Natural killer cell (primary cell): Measurements from ENCODE around the gene RPL10. TPM values are rescaled to one million over a fixed set of nuclear protein-coding genes. Genes with fewer than 3 reads are reported as not detected.

ENCODE experiments used
- ATAC-seq, 3 donors: fragments of 150-1000 bp in 2 of 3; fragments of 200-7000 bp in 1 of 3; cut with Tn5 transposase; 1 replicate in 1 of 3; 2 replicates in 2 of 3; pipeline ENCODE4 v1.10.0; 2021; ENCODE audit warnings: mild to moderate bottlenecking in 2 of 3, moderate library complexity in 2 of 3
- DNase-seq, 2 donors: peaks; one replicate each; pipeline versions ENCODE4 v3.0.0 to v3.0.0-alpha.2; 2013 to 2021; ENCODE audit warnings: mixed read lengths in 1 of 2
- H3K27ac ChIP-seq: one replicate; pipeline ENCODE4 v1.5.1; 2013; ENCODE audit warnings: mild to moderate bottlenecking, low read length
- H3K27me3 ChIP-seq: one replicate; pipeline ENCODE4 v1.6.1; 2013; ENCODE audit warnings: low read length; ENCODE audit not compliant: control insufficient read depth, insufficient read depth
- H3K36me3 ChIP-seq: one replicate; pipeline ENCODE4 v1.6.1; 2013; ENCODE audit warnings: low read length; ENCODE audit not compliant: control insufficient read depth, insufficient read depth
- H3K4me1 ChIP-seq: one replicate; pipeline ENCODE4 v1.6.1; 2013; ENCODE audit warnings: low read length; ENCODE audit not compliant: control insufficient read depth, insufficient read depth
- H3K4me3 ChIP-seq: one replicate; pipeline ENCODE4 v1.5.1; 2013; ENCODE audit warnings: low read length
- H3K9me3 ChIP-seq: one replicate; pipeline ENCODE4 v1.6.1; 2013; ENCODE audit warnings: low read length; ENCODE audit not compliant: control insufficient read depth, insufficient read depth
- H3K27ac Mint-ChIP-seq, 2 donors: one replicate each; pipeline ENCODE4 v1.8.0; 2022; ENCODE audit warnings: mild to moderate bottlenecking in 2 of 2, mixed read lengths in 2 of 2, moderate library complexity in 1 of 2
- H3K27me3 Mint-ChIP-seq, 2 donors: one replicate each; pipeline ENCODE4 v1.8.0; 2022; ENCODE audit warnings: low read depth in 2 of 2, mixed read lengths in 2 of 2
- H3K36me3 Mint-ChIP-seq: one replicate; pipeline ENCODE4 v1.8.0; 2022; ENCODE audit warnings: mixed read lengths
- H3K4me1 Mint-ChIP-seq, 2 donors: one replicate each; pipeline ENCODE4 v1.8.0; 2022; ENCODE audit warnings: mixed read lengths in 2 of 2
- H3K4me3 Mint-ChIP-seq: one replicate; pipeline ENCODE4 v1.8.0; 2022; ENCODE audit warnings: mild to moderate bottlenecking, moderate library complexity, mixed read lengths
- H3K9me3 Mint-ChIP-seq, 2 donors: one replicate each; pipeline ENCODE4 v1.8.0; 2022; ENCODE audit warnings: mixed read lengths in 2 of 2
- WGBS: methylation state at CpG from one replicate; pipeline ENCODE4 v1.1.7; 2013; ENCODE audit warnings: missing lambda C conversion rate; ENCODE audit not compliant: insufficient coverage; 5-methylcytosine and 5-hydroxymethylcytosine counted together
- intact Hi-C: fragments of 100-400 bp; cut with micrococcal nuclease; formaldehyde crosslinking; loops from one replicate; pipeline ENCODE4 v1.14.2; 2022
- total RNA-seq, 4 donors: library from RNA; stranded (reverse); fragments of 120-200 nt in 1 of 4; gene quantifications; one replicate each; pipeline versions ENCODE4 v1.2.3 to v1.2.4, GENCODE V29; 2013 to 2022
- TF ChIP-seq, protein P1 (sequence below): fragments of 200-600 bp; IDR thresholded peaks from one replicate; pipeline ENCODE4 v1.8.0; 2022; ENCODE audit warnings: antibody characterized with exemption

The RPL10 gene
- total RNA-seq, 3 donors from 2014 or later (not counting 1 experiment from before 2014, with no cell fraction given), result 2,249 to 2,456 (median 2,324) TPM

DNA sequence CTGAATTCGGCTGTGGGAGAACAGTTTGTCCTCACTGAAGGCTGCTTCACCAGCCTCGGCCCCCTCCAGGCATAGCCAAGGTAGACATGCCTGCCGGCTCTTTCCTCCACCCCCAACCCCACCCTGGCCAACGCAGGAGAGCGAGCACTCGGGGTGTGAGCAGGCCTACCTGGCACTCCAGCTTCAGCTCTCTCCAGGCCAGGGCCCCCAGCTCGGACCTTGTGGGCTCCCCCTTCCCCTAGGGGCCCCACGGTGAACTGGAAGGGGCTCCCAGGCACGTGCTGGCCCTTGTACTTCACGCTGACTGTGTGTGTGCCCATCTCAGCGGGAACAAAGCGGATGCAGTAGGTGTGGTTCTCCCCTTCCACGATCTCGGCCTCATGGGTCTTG, 46.2 kb upstream of the RPL10 start:
- Mint-ChIP-seq H3K27me3 (no peaks in the 10 kb centered on the region), H3K27ac (peak overlapping the region; percentile 98 to 100), H3K4me1 (peaks cover 29 to 39% of the 10 kb centered on the region in 2 donors), H3K4me3 (peak overlapping the region; percentile 71), H3K36me3 (no peaks in the 10 kb centered on the region), H3K9me3 (no peaks in the 10 kb centered on the region)
- WGBS, result 65% methylated on average over 12 of the region's 14 CpGs
- H3K27me3 ChIP-seq, result no peaks in the 10 kb centered on the region
- H3K4me1 ChIP-seq, result peaks cover 100% of the 10 kb centered on the region
- TF ChIP-seq, protein P1, sequence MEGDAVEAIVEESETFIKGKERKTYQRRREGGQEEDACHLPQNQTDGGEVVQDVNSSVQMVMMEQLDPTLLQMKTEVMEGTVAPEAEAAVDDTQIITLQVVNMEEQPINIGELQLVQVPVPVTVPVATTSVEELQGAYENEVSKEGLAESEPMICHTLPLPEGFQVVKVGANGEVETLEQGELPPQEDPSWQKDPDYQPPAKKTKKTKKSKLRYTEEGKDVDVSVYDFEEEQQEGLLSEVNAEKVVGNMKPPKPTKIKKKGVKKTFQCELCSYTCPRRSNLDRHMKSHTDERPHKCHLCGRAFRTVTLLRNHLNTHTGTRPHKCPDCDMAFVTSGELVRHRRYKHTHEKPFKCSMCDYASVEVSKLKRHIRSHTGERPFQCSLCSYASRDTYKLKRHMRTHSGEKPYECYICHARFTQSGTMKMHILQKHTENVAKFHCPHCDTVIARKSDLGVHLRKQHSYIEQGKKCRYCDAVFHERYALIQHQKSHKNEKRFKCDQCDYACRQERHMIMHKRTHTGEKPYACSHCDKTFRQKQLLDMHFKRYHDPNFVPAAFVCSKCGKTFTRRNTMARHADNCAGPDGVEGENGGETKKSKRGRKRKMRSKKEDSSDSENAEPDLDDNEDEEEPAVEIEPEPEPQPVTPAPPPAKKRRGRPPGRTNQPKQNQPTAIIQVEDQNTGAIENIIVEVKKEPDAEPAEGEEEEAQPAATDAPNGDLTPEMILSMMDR, result no peak
- intact Hi-C loops, result no loop called here
- H3K4me3 ChIP-seq, result no peak overlapping the region
- ATAC-seq (no peak), DNase-seq (peak in 1 of 2 donors; percentile 18)
- H3K36me3 ChIP-seq, result peaks cover 90% of the 10 kb centered on the region
- no peaks in the 10 kb centered on the region for H3K9me3 ChIP-seq
- peak overlapping the region; percentile 88 for H3K27ac ChIP-seq

GRCh38 chrX:154352466-154352865, 45.7 kb upstream of the RPL10 start:
- 77% methylated on average over 8 of the region's 13 CpGs for WGBS
- DNase-seq, result peak; percentile 24 to 30
- Mint-ChIP-seq H3K9me3 (no peaks in the 10 kb centered on the region), H3K4me3 (peak overlapping the region; percentile 52), H3K36me3 (no peaks in the 10 kb centered on the region), H3K4me1 (peaks cover 25 to 35% of the 10 kb centered on the region in 2 donors), H3K27me3 (no peaks in the 10 kb centered on the region), H3K27ac (peak overlapping the region; percentile 98 to 100)
- no peaks in the 10 kb centered on the region for H3K9me3 ChIP-seq
- intact Hi-C loops, result no loop called here
- H3K4me3 ChIP-seq, result no peak overlapping the region
- peak overlapping the region; percentile 88 for H3K27ac ChIP-seq
- peak; percentile 11 to 51 (median 30) for ATAC-seq
- peaks cover 94% of the 10 kb centered on the region for H3K36me3 ChIP-seq
- TF ChIP-seq, protein P1, result no peak
- peaks cover 100% of the 10 kb centered on the region for H3K4me1 ChIP-seq
- no peaks in the 10 kb centered on the region for H3K27me3 ChIP-seq

DNA sequence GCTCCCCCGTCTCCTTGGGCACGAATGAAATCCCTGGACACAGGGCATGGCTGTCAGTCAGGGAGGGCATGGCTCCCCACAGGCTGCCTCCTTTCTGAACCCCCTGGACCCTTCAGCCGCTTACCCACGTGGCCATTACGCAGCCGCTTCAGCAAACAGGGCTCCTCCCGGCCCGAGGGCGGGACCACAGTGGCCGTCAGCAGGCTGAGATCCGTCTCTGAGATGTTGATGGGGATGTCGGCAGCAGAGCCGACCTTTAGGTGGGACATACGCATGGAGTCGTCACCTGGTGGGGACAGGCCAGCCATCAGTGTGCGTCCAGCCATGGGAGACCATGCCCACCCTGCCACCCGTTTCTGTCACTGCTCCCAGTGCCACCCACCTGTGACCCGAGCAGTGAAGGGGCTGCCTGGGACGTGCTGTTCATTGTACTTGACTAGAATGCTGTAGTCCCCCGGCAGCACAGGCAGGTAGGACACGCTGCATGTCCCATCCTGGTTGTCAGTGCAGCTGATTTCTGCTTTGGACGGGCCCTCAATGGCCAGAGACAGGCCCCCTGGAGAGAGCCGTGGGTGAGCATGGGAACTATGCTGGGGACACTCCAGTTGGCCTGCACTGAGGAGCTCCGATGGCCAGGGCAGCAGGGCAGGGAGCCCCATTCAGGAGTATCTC, 44.9 kb upstream of the RPL10 start:
- peak in 1 of 2 donors; percentile 14 for DNase-seq
- Mint-ChIP-seq H3K4me3 (peak overlapping the region; percentile 25), H3K27ac (peak overlapping the region; percentile 60 to 100)

More for the DNA sequence above, 44.9 kb upstream of the RPL10 start:
- peaks cover 100% of the 10 kb centered on the region for H3K4me1 ChIP-seq
- TF ChIP-seq, protein P1, result no peak
- H3K9me3 ChIP-seq, result no peaks in the 10 kb centered on the region
- intact Hi-C loops, result no loop called here
- Mint-ChIP-seq H3K36me3 (no peaks in the 10 kb centered on the region), H3K9me3 (no peaks in the 10 kb centered on the region), H3K27me3 (no peaks in the 10 kb centered on the region), H3K4me1 (peaks cover 20 to 32% of the 10 kb centered on the region in 2 donors)
- H3K27ac ChIP-seq, result no peak overlapping the region
- no peak for ATAC-seq
- WGBS, result 84% methylated on average over 24 of the region's 24 CpGs
- no peak overlapping the region for H3K4me3 ChIP-seq
- H3K36me3 ChIP-seq, result peaks cover 99% of the 10 kb centered on the region
- H3K27me3 ChIP-seq, result no peaks in the 10 kb centered on the region
